Natural killer cell (primary cell): ENCODE measurements around the gene EPS15. TPM values are rescaled to one million over a fixed set of nuclear protein-coding genes. Genes with fewer than 3 reads are reported as not detected.
"Not testable (repeated sequence)": the region's sequence is repeated elsewhere in the genome, so short reads cannot be mapped to it uniquely, and the experiment has no call there.

Source experiments
- ATAC-seq, 3 donors: fragments of 150-1000 bp in 2 of 3; fragments of 200-7000 bp in 1 of 3; cut with Tn5 transposase; 1 replicate in 1 of 3; 2 replicates in 2 of 3; pipeline ENCODE4 v1.10.0; 2021; ENCODE audit warnings: mild to moderate bottlenecking in 2 of 3, moderate library complexity in 2 of 3
- DNase-seq, 2 donors: peaks; one replicate each; pipeline versions ENCODE4 v3.0.0 to v3.0.0-alpha.2; 2013 to 2021; ENCODE audit warnings: mixed read lengths in 1 of 2
- H3K27ac ChIP-seq: one replicate; pipeline ENCODE4 v1.5.1; 2013; ENCODE audit warnings: mild to moderate bottlenecking, low read length
- H3K27me3 ChIP-seq: one replicate; pipeline ENCODE4 v1.6.1; 2013; ENCODE audit warnings: low read length; ENCODE audit not compliant: control insufficient read depth, insufficient read depth
- H3K36me3 ChIP-seq: one replicate; pipeline ENCODE4 v1.6.1; 2013; ENCODE audit warnings: low read length; ENCODE audit not compliant: control insufficient read depth, insufficient read depth
- H3K4me1 ChIP-seq: one replicate; pipeline ENCODE4 v1.6.1; 2013; ENCODE audit warnings: low read length; ENCODE audit not compliant: control insufficient read depth, insufficient read depth
- H3K4me3 ChIP-seq: one replicate; pipeline ENCODE4 v1.5.1; 2013; ENCODE audit warnings: low read length
- H3K9me3 ChIP-seq: one replicate; pipeline ENCODE4 v1.6.1; 2013; ENCODE audit warnings: low read length; ENCODE audit not compliant: control insufficient read depth, insufficient read depth
- H3K27ac Mint-ChIP-seq, 2 donors: one replicate each; pipeline ENCODE4 v1.8.0; 2022; ENCODE audit warnings: mild to moderate bottlenecking in 2 of 2, mixed read lengths in 2 of 2, moderate library complexity in 1 of 2
- H3K27me3 Mint-ChIP-seq, 2 donors: one replicate each; pipeline ENCODE4 v1.8.0; 2022; ENCODE audit warnings: low read depth in 2 of 2, mixed read lengths in 2 of 2
- H3K36me3 Mint-ChIP-seq: one replicate; pipeline ENCODE4 v1.8.0; 2022; ENCODE audit warnings: mixed read lengths
- H3K4me1 Mint-ChIP-seq, 2 donors: one replicate each; pipeline ENCODE4 v1.8.0; 2022; ENCODE audit warnings: mixed read lengths in 2 of 2
- H3K4me3 Mint-ChIP-seq: one replicate; pipeline ENCODE4 v1.8.0; 2022; ENCODE audit warnings: mild to moderate bottlenecking, moderate library complexity, mixed read lengths
- H3K9me3 Mint-ChIP-seq, 2 donors: one replicate each; pipeline ENCODE4 v1.8.0; 2022; ENCODE audit warnings: mixed read lengths in 2 of 2
- WGBS: methylation state at CpG from one replicate; pipeline ENCODE4 v1.1.7; 2013; ENCODE audit warnings: missing lambda C conversion rate; ENCODE audit not compliant: insufficient coverage; 5-methylcytosine and 5-hydroxymethylcytosine counted together
- intact Hi-C: fragments of 100-400 bp; cut with micrococcal nuclease; formaldehyde crosslinking; loops from one replicate; pipeline ENCODE4 v1.14.2; 2022
- total RNA-seq, 4 donors: library from RNA; stranded (reverse); fragments of 120-200 nt in 1 of 4; gene quantifications; one replicate each; pipeline versions ENCODE4 v1.2.3 to v1.2.4, GENCODE V29; 2013 to 2022
- TF ChIP-seq, protein P1 (sequence below): fragments of 200-600 bp; IDR thresholded peaks from one replicate; pipeline ENCODE4 v1.8.0; 2022; ENCODE audit warnings: antibody characterized with exemption

The EPS15 gene
- total RNA-seq, 3 donors from 2014 or later (not counting 1 experiment from before 2014, with no cell fraction given) = 92.7 to 127 (median 93.5) TPM

DNA sequence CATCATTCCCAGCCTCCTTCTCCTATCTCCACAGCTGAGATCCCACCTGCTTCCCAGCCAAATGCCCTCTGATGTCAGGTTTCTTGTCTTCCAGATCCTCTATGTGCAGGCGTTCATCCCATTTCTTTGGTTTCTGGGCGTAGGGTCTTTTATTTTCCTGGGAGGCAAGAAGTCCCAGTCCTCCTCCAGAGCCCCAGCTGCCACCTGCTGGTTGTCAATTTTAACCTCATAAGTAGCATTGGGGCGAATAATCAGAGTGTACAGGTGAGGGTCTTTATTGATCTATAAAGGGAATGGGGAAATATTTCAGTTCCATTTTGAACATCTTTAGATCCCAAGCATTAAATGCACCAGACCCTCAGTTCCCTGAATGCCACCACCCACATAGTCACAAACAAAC is 47.2 kb upstream of the EPS15 start:
- H3K36me3 ChIP-seq = no peaks in the 10 kb centered on the region
- peaks cover 0 to 16% of the 10 kb centered on the region in 2 donors for H3K4me1 Mint-ChIP-seq
- TF ChIP-seq, protein P1, sequence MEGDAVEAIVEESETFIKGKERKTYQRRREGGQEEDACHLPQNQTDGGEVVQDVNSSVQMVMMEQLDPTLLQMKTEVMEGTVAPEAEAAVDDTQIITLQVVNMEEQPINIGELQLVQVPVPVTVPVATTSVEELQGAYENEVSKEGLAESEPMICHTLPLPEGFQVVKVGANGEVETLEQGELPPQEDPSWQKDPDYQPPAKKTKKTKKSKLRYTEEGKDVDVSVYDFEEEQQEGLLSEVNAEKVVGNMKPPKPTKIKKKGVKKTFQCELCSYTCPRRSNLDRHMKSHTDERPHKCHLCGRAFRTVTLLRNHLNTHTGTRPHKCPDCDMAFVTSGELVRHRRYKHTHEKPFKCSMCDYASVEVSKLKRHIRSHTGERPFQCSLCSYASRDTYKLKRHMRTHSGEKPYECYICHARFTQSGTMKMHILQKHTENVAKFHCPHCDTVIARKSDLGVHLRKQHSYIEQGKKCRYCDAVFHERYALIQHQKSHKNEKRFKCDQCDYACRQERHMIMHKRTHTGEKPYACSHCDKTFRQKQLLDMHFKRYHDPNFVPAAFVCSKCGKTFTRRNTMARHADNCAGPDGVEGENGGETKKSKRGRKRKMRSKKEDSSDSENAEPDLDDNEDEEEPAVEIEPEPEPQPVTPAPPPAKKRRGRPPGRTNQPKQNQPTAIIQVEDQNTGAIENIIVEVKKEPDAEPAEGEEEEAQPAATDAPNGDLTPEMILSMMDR = no peak
- H3K27me3 ChIP-seq = no peaks in the 10 kb centered on the region
- DNase-seq = no peak
- no peaks in the 10 kb centered on the region for H3K36me3 Mint-ChIP-seq
- no peaks in the 10 kb centered on the region for H3K27me3 Mint-ChIP-seq
- no peaks in the 10 kb centered on the region for H3K9me3 Mint-ChIP-seq
- no peak overlapping the region for H3K4me3 Mint-ChIP-seq
- peaks cover 11% of the 10 kb centered on the region for H3K4me1 ChIP-seq
- no peaks in the 10 kb centered on the region for H3K9me3 ChIP-seq
- WGBS = 97% methylated on average over 3 of the region's 3 CpGs
- no peak for ATAC-seq
- H3K27ac ChIP-seq = no peak overlapping the region
- H3K4me3 ChIP-seq = no peak overlapping the region
- intact Hi-C loops = no loop called here
- no peak overlapping the region for H3K27ac Mint-ChIP-seq

DNA sequence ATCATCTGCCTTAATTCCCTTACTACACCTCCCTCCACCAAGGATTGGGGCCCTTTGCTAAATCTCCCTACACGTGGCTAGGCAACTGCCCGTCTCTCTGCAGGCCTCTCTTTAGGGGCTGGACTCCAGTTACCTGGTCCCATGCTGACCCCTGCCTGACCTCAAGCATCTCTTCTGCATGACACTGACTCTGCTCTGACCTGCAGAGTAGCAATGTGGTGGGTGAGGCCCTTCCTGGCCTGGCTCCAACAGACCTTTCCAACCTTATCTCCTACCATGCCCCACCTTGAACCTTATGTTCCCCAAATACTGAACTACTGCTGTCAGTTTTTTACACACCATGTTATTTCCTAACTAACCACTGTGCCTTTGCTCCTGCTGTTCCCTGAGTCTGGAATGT is 45.9 kb upstream of the EPS15 start:
- WGBS = 92% methylated on average over 2 of the region's 2 CpGs
- TF ChIP-seq, protein P1 = no peak
- H3K36me3 Mint-ChIP-seq = no peaks in the 10 kb centered on the region

DNA sequence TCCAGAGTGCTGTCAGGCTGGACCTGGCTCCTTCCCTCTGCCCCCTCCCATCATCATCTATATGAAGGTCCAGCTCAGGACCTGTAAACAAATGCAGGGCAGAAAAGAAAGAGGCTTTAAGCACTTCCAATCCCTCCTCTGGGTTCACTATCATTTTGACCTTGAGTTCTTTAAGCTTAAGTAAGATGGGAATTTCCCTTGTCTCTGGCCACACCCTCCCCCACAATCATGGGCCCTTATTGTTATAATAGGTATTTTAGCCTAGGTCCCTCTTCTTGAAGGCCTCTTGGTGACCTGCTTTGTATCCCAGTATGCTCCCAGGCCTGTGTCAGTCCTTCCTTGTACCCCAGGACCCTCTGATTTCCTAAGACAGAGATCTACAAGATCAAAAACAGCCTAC is 45.1 kb upstream of the EPS15 start:
- no peaks in the 10 kb centered on the region for H3K9me3 Mint-ChIP-seq
- H3K9me3 ChIP-seq = no peaks in the 10 kb centered on the region
- intact Hi-C loops = no loop called here
- peaks cover 0 to 1% of the 10 kb centered on the region in 2 donors for H3K4me1 Mint-ChIP-seq
- peaks cover 5% of the 10 kb centered on the region for H3K4me1 ChIP-seq
- no peaks in the 10 kb centered on the region for H3K36me3 Mint-ChIP-seq
- no peak overlapping the region for H3K27ac Mint-ChIP-seq
- TF ChIP-seq, protein P1 = no peak
- H3K4me3 Mint-ChIP-seq = no peak overlapping the region
- DNase-seq (peak in 1 of 2 donors; percentile 43), ATAC-seq (peak; percentile 50 to 77 (median 58))
- no peaks in the 10 kb centered on the region for H3K27me3 Mint-ChIP-seq
- H3K4me3 ChIP-seq = no peak overlapping the region
- no peak overlapping the region for H3K27ac ChIP-seq
- no peaks in the 10 kb centered on the region for H3K27me3 ChIP-seq
- no peaks in the 10 kb centered on the region for H3K36me3 ChIP-seq

More for the DNA sequence above, 45.9 kb upstream of the EPS15 start:
- no peaks in the 10 kb centered on the region for H3K9me3 Mint-ChIP-seq
- Histone ChIP-seq H3K9me3 (no peaks in the 10 kb centered on the region), H3K27ac (no peak overlapping the region), H3K4me3 (no peak overlapping the region), H3K4me1 (peaks cover 11% of the 10 kb centered on the region), H3K27me3 (no peaks in the 10 kb centered on the region), H3K36me3 (no peaks in the 10 kb centered on the region)
- H3K4me3 Mint-ChIP-seq = no peak overlapping the region
- no peaks in the 10 kb centered on the region for H3K27me3 Mint-ChIP-seq
- intact Hi-C loops = no loop called here
- DNase-seq (no peak), ATAC-seq (no peak)
- peaks cover 0 to 10% of the 10 kb centered on the region in 2 donors for H3K4me1 Mint-ChIP-seq
- H3K27ac Mint-ChIP-seq = no peak overlapping the region

DNA sequence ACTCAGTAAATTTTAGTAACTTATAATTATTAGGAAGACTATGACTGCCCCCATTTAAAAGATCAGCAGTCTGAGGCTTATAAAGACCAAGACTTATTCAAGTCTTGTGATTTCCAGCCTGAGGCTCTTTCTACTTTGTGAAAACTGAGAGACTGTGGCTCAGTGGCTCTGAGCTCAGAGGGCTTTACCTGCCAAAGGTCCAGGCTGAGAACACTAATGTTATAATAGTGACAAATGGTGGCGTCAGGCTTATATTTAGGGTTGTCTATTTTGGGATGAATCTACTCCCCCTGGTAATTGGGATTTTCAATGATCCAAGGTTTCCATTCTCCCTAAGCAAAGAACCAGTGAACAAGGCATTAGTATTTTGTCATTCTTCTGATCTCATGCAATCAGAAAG is 42.6 kb upstream of the EPS15 start:
- DNase-seq (no peak), ATAC-seq (no peak)
- no peaks in the 10 kb centered on the region for H3K9me3 Mint-ChIP-seq
- Histone ChIP-seq H3K4me3 (no peak overlapping the region), H3K27me3 (no peaks in the 10 kb centered on the region), H3K4me1 (no peaks in the 10 kb centered on the region), H3K36me3 (no peaks in the 10 kb centered on the region), H3K9me3 (no peaks in the 10 kb centered on the region), H3K27ac (no peak overlapping the region)
- 88% methylated on average over 1 of the region's 1 CpG for WGBS
- H3K4me1 Mint-ChIP-seq = no peaks in the 10 kb centered on the region
- intact Hi-C loops = no loop called here
- H3K36me3 Mint-ChIP-seq = no peaks in the 10 kb centered on the region
- H3K27ac Mint-ChIP-seq = no peak overlapping the region
- H3K27me3 Mint-ChIP-seq = peaks cover 0 to 7% of the 10 kb centered on the region in 2 donors
- TF ChIP-seq, protein P1 = no peak
- H3K4me3 Mint-ChIP-seq = no peak overlapping the region

DNA sequence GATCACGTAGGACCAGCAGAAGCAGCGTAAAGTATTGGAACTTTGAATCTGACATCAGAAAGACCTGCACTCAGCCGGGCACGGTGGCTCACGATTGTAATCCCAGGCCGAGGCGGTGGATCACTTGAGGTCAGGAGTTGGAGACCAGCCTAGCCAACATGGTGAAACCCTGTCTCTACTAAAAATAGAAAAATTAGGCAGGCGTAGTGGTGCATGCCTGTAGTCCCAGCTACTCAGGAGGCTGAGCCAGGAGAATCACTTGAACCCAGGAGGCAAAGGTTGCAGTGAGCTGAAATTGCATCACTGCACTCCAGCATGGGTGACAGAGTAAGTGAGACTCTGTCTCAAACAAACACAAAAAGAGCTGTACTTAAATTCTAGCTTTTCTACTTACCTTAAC is 41.8 kb upstream of the EPS15 start:
- not testable (repeated sequence) for H3K4me3 ChIP-seq

More for the DNA sequence above, 41.8 kb upstream of the EPS15 start:
- H3K9me3 Mint-ChIP-seq, H3K27ac ChIP-seq, H3K4me1 Mint-ChIP-seq, H3K9me3 ChIP-seq, H3K27me3 ChIP-seq, DNase-seq, H3K36me3 ChIP-seq, H3K36me3 Mint-ChIP-seq, H3K27ac Mint-ChIP-seq, H3K27me3 Mint-ChIP-seq, intact Hi-C loops, ATAC-seq, H3K4me1 ChIP-seq, H3K4me3 Mint-ChIP-seq: not testable (repeated sequence)
- 96% methylated on average over 8 of the region's 8 CpGs for WGBS
